ENCODE results near the gene IRGC. TPM values are rescaled to one million over a fixed set of nuclear protein-coding genes. Genes with fewer than 3 reads are reported as not detected.
A peak's percentile ranks its signal among the peaks of the same experiment; 100 is the strongest.

The IRGC gene
- total and polyA plus RNA-seq, 9 donors: not detected

GRCh38 chr19:43726736-43727592, 11.1 kb downstream of the IRGC start:
- no peak overlapping the region for H3K4me3 ChIP-seq
- H3K27me3 ChIP-seq: no peaks in the 10 kb centered on the region
- TF ChIP-seq POLR2A (IDR thresholded peaks at IDR 0.05): no peak
- TF ChIP-seq EP300 (IDR thresholded peaks at IDR 0.05): no peak
- TF ChIP-seq, protein P1, sequence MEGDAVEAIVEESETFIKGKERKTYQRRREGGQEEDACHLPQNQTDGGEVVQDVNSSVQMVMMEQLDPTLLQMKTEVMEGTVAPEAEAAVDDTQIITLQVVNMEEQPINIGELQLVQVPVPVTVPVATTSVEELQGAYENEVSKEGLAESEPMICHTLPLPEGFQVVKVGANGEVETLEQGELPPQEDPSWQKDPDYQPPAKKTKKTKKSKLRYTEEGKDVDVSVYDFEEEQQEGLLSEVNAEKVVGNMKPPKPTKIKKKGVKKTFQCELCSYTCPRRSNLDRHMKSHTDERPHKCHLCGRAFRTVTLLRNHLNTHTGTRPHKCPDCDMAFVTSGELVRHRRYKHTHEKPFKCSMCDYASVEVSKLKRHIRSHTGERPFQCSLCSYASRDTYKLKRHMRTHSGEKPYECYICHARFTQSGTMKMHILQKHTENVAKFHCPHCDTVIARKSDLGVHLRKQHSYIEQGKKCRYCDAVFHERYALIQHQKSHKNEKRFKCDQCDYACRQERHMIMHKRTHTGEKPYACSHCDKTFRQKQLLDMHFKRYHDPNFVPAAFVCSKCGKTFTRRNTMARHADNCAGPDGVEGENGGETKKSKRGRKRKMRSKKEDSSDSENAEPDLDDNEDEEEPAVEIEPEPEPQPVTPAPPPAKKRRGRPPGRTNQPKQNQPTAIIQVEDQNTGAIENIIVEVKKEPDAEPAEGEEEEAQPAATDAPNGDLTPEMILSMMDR (IDR thresholded peaks at IDR 0.05): no peak
- H3K27ac ChIP-seq: no peak overlapping the region
- intact Hi-C loops (cut with DNase I): no loop called here
- DNase-seq: no peak
- H3K4me1 ChIP-seq (ENCODE audit: insufficient read depth): no peaks in the 10 kb centered on the region
- no peaks in the 10 kb centered on the region for H3K36me3 ChIP-seq
- no peaks in the 10 kb centered on the region for H3K9me3 ChIP-seq
- 53 to 64% (median 62%) methylated on average over 15 of the region's 15 CpGs for WGBS, 3 donors

DNA sequence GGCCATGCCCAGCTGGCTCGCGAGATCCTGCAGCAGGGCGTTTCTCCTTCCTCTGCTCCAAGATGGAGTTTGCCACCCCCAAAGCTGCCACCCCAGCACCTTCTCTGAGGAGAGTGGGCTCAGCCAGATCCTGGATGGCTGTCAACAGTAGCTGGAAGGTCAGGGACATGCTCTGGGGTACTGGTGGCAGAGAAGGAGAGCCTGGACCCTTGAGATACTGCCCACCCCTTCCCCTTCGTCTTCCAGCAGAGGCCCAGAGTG, 11.6 kb downstream of the IRGC start:
- Histone ChIP-seq H3K27me3 (no peaks in the 10 kb centered on the region), H3K4me3 (no peak overlapping the region), H3K9me3 (no peaks in the 10 kb centered on the region), H3K27ac (no peak overlapping the region), H3K36me3 (no peaks in the 10 kb centered on the region), H3K4me1 (ENCODE audit: insufficient read depth) (no peaks in the 10 kb centered on the region)
- DNase-seq: no peak
- intact Hi-C loops (cut with DNase I): no loop called here
- WGBS, 3 donors: 72 to 86% (median 82%) methylated on average over 4 of the region's 4 CpGs
- TF ChIP-seq EP300 (IDR thresholded peaks at IDR 0.05) (no peak), POLR2A (IDR thresholded peaks at IDR 0.05) (no peak)
- TF ChIP-seq, protein P1 (IDR thresholded peaks at IDR 0.05): no peak

- no peaks in the 10 kb centered on the region for H3K27me3 ChIP-seq
- H3K4me1 ChIP-seq (ENCODE audit: insufficient read depth): no peaks in the 10 kb centered on the region
- intact Hi-C loops (cut with DNase I): no loop called here
- no peak for DNase-seq
- no peak overlapping the region for H3K27ac ChIP-seq
- H3K36me3 ChIP-seq: no peaks in the 10 kb centered on the region
- WGBS, 3 donors: 59 to 73% (median 63%) methylated on average over 5 of the region's 5 CpGs
- H3K9me3 ChIP-seq: no peaks in the 10 kb centered on the region
- TF ChIP-seq EP300 (IDR thresholded peaks at IDR 0.05) (no peak), POLR2A (IDR thresholded peaks at IDR 0.05) (no peak)
- TF ChIP-seq, protein P1 (IDR thresholded peaks at IDR 0.05): no peak
- no peak overlapping the region for H3K4me3 ChIP-seq
Measured at GRCh38 chr19:43729919-43730318, 14.0 kb downstream of the IRGC start.

- no peaks in the 10 kb centered on the region for H3K27me3 ChIP-seq
- DNase-seq: peak in 1 of 5 donors; percentile 35
- no peaks in the 10 kb centered on the region for H3K36me3 ChIP-seq
- H3K9me3 ChIP-seq: no peaks in the 10 kb centered on the region
- H3K4me3 ChIP-seq: no peak overlapping the region
- intact Hi-C loops (cut with DNase I): no loop called here
- H3K27ac ChIP-seq: no peak overlapping the region
- WGBS, 3 donors: 83 to 95% (median 83%) methylated on average over 8 to 14 of the region's 14 CpGs
- TF ChIP-seq POLR2A (IDR thresholded peaks at IDR 0.05) (no peak), EP300 (IDR thresholded peaks at IDR 0.05) (no peak)
- TF ChIP-seq, protein P1 (IDR thresholded peaks at IDR 0.05): no peak
- no peaks in the 10 kb centered on the region for H3K4me1 ChIP-seq (ENCODE audit: insufficient read depth)
Measured at GRCh38 chr19:43731346-43731745, 15.5 kb downstream of the IRGC start.

All from ovary (tissue), 9 donors.